Right ventricle myocardium superior (tissue), 1 donor: ENCODE measurements around the gene CAPRIN1. TPM values are rescaled to one million over a fixed set of nuclear protein-coding genes. Genes with fewer than 3 reads are reported as not detected.

Experiments used
- ATAC-seq: fragments of 200-7000 bp; cut with Tn5 transposase; one replicate; pipeline ENCODE4 v1.9.1; 2020; ENCODE audit warnings: mild to moderate bottlenecking; ENCODE audit not compliant: poor library complexity
- DNase-seq: peaks from one replicate; pipeline ENCODE4 v3.0.0-alpha.2; 2020
- intact Hi-C: fragments of 100-400 bp; cut with DNase I; formaldehyde crosslinking; loops from one replicate; pipeline ENCODE4 v1.11.2; 2022
- total RNA-seq: library from RNA; stranded (reverse); fragmentation: NEBNext Ultra II Directional; extraction: Animal tissue kit (Norgen Biotek cat#: 25700); gene quantifications from one replicate; pipeline ENCODE4 v1.2.1, GENCODE V29; 2021
- donor health status: DM: no; HTN: yes; CAD: no; lungs with severe emphysema.

The CAPRIN1 gene
- total RNA-seq, 1 donor from 2014 or later, result 105 TPM

DNA sequence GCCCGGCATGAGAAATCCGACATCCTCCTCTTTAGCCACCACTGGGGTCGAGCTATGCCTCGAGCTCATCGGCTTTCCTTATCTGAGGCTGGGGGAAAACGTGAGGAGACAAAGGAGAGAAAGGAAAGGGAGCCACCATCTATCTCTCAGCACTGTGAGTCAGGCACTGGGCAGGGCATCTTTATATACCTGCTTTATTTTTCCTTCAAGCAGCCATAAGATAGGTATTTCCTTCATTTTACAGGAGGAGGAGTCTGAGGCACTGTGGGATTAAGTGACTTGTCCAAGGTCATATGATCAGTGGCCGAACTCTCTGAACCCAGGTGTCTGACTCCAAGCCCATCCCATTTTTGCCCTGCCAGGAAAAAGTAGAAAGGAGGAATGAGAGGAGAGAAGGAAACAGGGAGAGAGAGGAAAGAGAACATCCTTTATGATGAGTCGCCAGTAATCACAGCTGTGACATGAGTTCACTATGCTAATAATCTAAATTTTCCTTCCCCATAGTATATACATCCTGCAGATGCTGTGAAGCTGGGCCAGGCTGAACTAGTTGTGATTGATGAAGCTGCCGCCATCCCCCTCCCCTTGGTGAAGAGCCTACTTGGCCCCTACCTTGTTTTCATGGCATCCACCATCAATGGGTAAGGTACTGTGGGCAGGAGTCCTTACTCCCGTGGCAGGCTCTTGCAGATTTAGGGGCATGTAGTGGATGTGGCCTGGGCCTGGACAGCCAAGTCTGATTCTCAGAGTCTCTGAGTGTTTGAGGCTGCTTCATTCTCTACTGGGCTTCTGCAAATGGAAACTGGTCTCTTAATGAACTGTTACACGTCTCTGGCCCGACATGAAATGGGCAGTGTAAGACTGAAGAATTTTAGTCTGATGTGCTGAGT lies 75.7 kb downstream of the CAPRIN1 start:
- intact Hi-C loops, result no loop called here
- ATAC-seq, result no peak
- DNase-seq, result no peak

DNA sequence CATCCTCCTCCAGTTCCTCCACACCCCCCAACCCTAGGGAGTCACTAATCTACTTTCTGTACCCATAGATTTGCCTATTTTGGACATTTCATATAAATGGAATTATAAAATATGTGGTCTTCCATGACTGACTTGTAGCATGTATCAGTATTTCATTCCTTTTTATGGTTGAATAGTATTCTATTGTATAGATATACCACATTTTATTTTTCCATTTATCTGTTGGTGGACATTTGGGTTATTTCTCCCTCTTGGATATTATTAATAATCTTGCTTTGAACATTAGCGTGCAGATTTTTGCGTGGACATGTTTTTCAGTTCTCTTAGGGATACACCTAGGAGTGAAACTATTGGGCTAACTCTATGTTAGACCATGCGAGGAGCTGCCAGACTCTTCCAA lies 77.3 kb downstream of the CAPRIN1 start:
- ATAC-seq (no peak), DNase-seq (no peak)
- intact Hi-C loops, result no loop called here

DNA sequence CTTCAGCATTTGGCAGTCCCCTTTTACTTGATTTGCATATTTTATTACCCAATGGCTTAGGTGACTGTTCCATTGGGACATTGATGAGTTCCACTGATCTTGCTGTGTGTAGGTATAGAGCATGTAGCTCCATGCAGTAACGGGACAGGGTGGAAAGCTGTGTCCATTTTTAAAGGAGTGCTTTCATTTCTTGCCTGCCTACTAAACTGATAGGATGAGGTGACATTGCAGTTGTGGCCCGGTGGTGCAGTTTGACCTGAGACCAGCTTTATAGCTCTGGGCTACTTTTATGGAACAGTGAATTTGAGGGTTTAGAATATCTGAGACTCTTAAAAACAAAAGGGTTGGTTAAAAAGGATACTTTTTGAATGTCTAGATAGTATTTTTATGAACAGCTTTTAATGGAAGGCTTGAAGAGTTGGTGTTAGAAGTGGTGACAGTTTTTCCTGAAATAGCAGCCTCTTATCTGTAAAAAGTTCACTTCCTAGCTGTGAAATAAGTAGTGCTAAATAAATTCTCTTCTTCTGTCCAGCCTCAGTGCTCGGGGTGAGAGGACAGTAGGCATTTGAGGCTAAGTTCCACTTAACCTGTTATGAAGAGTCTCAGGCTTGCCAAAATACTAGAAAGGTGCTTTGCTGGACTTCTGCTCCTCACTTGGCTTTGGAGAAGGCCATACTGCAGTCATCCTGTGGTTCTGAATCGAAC lies 80.9 kb downstream of the CAPRIN1 start:
- intact Hi-C loops, result no loop called here
- ATAC-seq, result peak; percentile 69
- DNase-seq, result no peak

DNA sequence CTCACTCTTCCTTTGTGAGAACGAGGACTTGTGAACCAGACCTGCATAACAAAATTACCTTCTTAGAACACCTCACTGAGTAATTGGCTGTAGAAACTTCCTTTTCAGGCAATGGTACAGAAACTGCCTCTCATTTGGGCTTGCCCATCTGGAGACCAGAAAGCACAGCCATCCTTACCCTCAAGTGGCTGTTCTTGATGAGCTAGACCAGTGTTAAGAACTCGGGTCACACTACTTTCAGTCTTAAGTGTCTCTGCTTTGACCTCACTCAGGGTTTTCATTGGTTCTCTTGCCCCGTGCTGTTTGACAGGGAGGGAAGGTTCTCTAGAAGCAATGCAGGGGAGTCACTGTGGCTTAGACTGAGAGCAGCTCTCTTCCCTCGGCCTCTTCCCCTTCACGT lies 83.2 kb downstream of the CAPRIN1 start:
- no peak for DNase-seq
- intact Hi-C loops, result no loop called here
- ATAC-seq, result no peak

DNA sequence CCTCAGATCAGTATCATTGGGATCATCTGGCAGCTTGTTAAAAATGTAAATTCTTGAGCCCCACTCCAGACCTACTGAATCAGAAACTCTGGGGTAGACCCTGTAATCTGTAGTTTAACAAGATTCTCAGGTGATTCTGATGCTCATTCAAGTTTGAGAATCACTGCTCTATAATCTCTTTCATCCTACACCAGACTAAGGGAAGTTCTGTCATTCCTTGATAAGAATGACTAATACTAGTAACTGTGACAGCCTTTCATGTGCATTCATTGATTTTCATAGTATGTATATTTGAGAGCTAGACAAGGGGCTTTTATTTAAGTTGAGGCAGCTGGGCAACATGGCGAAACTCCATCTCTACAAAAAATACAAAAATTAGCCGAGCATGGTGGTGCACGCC lies 83.9 kb downstream of the CAPRIN1 start:
- no peak for DNase-seq
- intact Hi-C loops, result no loop called here
- no peak for ATAC-seq

DNA sequence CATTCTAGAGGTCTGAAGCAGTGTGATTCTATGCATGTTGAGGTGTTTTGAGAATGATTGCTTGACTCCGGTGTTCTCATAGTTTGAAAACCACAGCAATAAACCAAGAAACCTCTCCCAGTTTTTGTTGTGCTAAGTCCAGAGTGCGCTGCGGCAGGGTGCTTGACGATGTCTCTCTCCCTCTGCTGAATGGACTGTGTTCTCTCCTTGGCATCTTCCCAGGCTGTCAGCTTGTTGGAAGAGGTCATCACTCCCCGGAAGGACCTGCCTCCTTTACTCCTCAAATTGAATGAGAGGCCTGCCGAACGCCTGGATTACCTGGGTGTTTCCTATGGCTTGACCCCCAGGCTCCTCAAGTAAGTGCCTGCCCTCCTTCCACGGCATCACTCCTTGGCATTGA lies 84.9 kb downstream of the CAPRIN1 start:
- intact Hi-C loops, result no loop called here
- peak; percentile 56 for ATAC-seq
- no peak for DNase-seq

DNA sequence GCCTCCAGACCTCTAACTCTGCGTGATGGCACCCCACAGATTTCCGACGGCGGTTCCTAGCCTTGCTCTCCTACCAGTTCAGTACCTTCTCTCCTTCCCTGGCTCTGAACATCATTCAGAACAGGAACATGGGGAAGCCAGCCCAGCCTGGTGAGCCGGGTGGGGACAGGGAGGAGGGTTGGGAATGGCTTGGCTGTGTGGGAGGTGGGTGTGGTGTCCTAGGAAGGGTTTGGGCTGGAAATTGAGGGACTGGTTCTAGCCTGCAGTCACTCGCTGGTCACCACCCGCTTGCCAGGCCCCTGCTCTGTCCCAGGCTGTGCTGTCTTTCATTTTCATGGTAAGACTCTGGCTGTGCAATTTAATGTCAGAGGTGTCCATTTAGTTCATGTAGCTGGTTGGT lies 87.8 kb downstream of the CAPRIN1 start:
- intact Hi-C loops, result no loop called here
- DNase-seq, result no peak
- ATAC-seq, result no peak

DNA sequence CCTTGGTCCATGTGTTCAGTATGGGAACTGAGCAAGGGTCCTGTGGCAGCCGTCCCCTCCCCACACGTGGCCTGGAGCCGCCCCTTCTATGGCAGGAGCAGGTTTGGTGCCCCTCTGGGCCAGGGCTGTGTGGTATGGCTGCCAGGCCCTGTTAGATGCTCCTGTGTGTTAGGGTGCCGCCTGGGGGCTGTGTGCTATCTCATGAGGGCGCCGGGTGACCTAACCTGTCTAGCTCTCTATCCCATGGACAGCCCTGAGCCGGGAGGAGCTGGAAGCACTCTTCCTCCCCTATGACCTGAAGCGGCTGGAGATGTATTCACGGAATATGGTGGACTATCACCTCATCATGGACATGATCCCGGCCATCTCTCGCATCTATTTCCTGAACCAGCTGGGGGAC lies 88.6 kb downstream of the CAPRIN1 start:
- ATAC-seq, result no peak
- intact Hi-C loops, result loop anchor here (10.0 kb wide), 1 partner anchor 135 kb away; no protein-coding TSS in a partner anchor
- no peak for DNase-seq

DNA sequence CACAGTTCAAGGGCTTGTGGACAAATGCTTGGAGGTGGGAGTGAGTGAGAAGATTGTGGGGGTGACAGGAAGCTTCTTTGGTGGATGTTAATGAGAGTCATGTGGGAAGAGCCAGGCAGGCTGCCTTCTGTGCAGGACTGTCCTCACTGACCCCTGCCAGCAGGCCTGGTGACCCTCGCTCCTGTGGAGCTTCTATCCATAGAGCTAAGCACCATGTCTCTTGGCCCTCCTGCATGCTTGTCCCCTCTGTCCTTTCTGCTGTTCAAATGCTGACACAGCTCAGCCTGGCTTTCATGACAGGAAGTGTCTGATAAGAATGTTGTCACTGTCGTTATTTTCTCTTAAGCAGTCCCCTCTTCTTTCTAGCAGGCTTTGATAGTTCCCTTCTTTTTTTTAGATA lies 91.5 kb downstream of the CAPRIN1 start:
- ATAC-seq (peak; percentile 63), DNase-seq (no peak)
- intact Hi-C loops, result loop anchor here (10.0 kb wide), 1 partner anchor 138 kb away; no protein-coding TSS in a partner anchor

DNA sequence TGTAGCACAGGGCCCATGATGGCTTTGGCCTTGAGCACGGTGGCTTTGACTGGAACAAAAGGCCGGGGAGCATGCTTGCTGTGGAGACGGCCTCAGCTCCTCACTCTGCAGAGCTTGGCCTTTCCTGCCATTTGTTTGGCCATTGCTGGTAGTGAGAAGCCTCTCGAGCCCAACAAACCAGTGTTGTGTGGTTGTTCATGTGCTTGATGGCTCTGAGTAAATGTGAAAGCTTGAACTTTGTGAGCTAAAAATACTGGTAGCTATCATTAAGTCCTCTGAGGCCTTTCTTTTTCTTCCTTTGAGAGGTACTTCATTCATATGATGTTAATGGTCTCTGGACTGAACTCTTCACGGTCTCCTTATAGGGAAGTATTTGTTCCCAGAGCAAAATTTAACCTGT lies 93.5 kb downstream of the CAPRIN1 start:
- DNase-seq (no peak), ATAC-seq (no peak)
- intact Hi-C loops, result loop anchor here (10.0 kb wide), 1 partner anchor 140 kb away; no protein-coding TSS in a partner anchor

DNA sequence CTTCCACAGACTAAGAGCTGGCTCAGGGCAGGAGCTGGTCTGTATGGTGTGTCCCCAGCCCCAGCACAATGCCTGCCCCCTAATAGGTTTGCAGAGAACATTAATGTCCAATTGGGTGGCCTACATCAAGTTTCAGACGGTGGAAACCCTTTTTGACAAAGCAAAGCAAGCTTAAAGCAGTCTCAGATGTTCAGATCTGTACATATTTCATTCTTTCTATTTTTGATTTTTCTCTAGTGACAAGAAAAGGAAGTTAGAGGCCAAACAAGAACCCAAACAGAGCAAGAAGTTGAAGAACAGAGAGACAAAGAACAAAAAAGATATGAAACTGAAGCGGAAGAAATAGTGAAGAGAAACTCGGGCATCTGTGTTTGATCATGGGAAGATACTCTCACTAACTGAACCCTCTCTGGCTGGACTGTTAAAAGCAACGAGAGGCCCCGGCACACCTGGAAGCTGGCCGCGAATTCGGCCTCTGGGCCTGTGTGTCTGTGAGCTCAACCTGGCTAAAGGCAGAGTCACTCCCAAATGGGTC lies 94.4 kb downstream of the CAPRIN1 start:
- intact Hi-C loops, result loop anchor here (10.0 kb wide), 1 partner anchor 141 kb away; no protein-coding TSS in a partner anchor
- ATAC-seq (no peak), DNase-seq (no peak)

DNA sequence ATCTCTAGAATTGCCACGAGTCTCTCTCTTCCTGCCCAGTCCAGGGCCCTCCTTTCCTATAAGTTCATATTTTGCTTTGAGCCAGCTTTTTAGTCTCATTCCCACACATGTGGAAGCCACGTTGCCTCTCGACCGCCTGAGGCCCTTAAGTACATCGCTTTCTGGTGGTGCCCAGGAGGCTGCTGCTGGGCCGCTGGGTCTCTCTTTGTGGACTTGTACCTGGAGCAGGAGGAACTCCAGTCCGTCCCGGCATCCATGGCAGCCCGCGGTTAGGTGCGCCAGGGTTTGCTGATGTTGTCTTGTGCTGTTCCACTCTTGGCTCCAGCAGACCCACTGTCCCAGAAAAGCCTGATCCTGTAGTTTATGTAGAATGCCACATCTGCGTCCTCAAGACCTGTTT lies 94.9 kb downstream of the CAPRIN1 start:
- intact Hi-C loops, result loop anchor here (10.0 kb wide), 1 partner anchor 142 kb away; no protein-coding TSS in a partner anchor
- DNase-seq, result no peak
- no peak for ATAC-seq

DNA sequence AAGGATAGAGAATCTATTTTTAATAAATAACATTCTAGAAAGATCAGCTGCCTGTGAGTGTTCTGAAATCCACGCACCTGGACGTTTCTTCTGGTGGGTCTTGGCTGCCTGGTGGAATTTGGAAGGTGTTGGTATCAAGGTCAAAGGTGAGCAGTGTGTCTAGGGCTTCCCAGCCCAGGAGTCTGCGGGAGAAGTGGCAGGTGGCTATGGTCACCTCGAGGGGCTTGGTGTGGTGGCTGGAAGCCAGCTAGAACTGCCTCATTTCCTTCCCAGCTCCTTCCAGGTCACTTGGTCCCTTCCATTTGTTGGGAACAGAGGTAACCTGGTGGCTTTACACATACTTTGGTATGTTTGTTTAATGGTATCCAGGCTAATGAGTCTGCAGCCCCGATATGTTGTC lies 95.3 kb downstream of the CAPRIN1 start:
- DNase-seq, result no peak
- intact Hi-C loops, result loop anchor here (10.0 kb wide), 1 partner anchor 142 kb away; no protein-coding TSS in a partner anchor
- ATAC-seq, result no peak

DNA sequence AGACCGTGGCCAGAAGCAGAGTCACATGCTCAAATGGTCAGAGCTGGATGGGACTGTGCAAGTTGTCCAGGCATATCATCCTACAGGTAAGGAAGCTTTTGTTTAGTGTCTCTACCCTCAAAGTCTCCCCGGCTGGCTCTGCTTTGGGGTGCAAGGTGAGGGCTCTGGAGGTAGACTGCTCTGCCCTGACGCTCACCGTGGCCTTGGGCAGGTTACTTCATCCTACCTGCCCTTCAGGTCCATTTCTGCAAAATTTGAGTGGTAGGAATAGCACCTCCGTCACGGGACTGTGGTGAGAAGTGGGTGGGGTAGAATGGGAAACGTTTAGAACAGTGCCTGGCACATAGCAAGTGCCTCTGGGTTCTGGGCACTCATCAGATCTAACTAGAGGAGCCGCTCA lies 96.0 kb downstream of the CAPRIN1 start:
- intact Hi-C loops, result loop anchor here (10.0 kb wide), 1 partner anchor 143 kb away; no protein-coding TSS in a partner anchor
- DNase-seq (no peak), ATAC-seq (no peak)

DNA sequence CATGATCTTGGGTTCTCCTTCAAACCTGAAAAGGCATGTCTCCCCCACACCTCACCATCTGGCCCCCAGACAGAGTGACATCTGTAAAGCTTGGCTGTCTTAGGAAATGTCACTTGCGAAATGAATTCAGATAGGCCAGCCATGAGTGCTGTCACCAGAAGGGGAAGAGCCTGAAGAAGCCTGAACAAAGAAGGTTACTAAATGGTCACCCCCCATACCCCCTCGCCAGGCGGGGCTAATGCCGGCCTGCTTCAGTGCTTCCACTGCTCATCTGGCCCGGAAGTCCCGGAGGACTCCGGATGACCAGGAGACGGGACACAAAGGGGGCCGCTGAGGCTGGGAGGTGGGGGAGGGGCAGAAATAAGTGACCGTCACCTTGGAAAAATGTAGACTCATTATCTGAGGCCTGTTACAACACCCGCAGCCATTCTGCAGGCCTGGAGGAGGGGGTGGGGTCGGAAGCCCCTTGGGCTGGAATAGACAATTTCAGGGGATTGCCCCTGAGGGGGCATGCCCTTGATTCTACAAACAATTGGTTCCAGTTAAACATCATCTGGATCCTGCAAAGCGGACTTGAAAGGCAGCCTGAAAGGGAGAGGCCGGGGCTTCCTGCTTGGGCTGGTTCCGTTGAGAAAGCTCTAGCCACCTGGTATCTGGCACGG lies 97.1 kb downstream of the CAPRIN1 start:
- intact Hi-C loops, result loop anchor here (10.0 kb wide), 1 partner anchor 144 kb away; no protein-coding TSS in a partner anchor
- DNase-seq (no peak), ATAC-seq (no peak)

DNA sequence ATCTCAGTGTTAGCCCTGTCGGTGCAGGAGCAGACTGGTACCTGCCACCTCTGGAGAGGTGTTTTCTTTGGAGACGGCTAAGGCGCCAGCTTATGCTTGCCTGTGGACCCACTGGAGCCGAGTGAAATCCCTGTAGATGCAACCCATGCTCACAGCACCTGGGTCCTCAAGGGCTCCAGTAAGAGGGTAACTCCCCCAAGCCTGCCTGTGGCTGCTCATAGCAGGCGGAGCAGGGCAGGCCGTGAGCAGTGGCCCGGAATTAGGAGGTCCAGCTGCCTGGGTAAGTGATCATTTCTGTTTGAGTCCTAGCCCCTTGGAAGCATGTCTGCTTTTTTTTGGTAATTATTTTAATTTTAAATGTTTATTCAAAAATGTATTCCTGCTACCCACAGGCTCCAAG lies 97.7 kb downstream of the CAPRIN1 start:
- DNase-seq, result no peak
- no peak for ATAC-seq
- intact Hi-C loops, result loop anchor here (10.0 kb wide), 1 partner anchor 144 kb away; no protein-coding TSS in a partner anchor

DNA sequence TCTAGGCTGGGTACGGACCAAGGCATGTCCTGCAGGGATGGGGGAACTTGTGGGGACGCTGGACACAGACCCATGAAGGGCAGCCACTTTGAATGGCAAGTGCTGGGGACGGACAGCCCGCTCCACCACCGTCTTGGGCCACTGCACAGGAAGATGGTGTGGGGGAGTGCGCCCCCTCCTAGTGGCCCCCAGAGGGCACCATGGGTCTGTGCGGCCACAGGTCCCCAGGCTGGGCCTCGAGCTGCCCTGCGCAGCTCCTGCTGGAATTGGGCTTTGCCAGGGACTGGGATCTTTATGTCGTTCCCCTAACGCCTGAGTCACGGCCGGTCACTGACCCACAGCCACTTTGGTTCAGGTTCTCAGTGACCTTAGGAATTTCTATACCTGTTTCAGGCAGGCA lies 98.3 kb downstream of the CAPRIN1 start:
- DNase-seq (no peak), ATAC-seq (no peak)
- intact Hi-C loops, result loop anchor here (10.0 kb wide), 1 partner anchor 145 kb away; no protein-coding TSS in a partner anchor

DNA sequence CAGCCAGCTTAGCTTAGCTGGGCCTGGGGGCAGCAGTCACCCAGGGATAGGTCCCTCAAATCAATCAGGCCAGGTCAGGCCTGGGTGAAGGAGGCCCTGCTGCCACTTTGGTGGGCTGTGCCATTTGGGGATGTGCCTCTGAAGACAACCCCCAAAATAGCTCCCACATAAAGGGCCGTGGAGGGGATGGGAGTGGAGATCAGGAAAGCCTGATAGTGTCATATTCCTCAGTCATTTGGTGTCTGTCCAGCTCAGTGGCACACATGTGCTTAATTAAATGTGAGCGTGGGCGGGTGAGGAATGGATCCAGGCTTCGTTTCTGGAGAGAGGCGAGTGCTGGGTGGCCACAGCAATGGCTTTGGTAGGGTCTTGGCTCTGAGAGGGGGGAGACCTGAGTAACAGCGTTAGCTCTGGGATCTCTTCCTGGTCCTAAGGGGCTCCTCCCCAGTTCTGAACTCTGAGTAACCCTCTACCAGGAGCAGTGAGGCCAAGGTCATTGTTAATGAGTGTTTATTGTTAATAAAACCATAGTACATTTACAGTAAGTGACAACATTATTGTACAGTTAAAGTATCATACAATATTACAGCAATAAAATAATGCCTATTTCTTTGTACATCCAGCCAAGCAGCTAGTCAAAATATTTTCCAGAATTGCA lies 99.1 kb downstream of the CAPRIN1 start:
- intact Hi-C loops, result no loop called here
- no peak for ATAC-seq

More for the DNA sequence above, 99.1 kb downstream of the CAPRIN1 start:
- no peak for DNase-seq
